T-cell (primary cell): ENCODE results near the gene NAV2. TPM values are rescaled to one million over a fixed set of nuclear protein-coding genes. Genes with fewer than 3 reads are reported as not detected.

Experiments
- ATAC-seq, 4 experiments: fragments of 200-7000 bp in 3 of 4; fragments of 150-1000 bp in 1 of 4; cut with Tn5 transposase; replicated peaks in 1 of 4; 1 replicate in 3 of 4; 2 replicates in 1 of 4; pipeline ENCODE4 v1.10.0; 2021; ENCODE audit warnings: moderate library complexity in 3 of 4, mild to moderate bottlenecking in 2 of 4, moderate number of reproducible peaks in 1 of 4
- CTCF ChIA-PET, 2 donors: fragments of 300-600 bp; sonication (Branson Sonifier 250); formaldehyde crosslinking; loops; one replicate each; lab custom pipeline; 2022; ENCODE audit warnings: antibody characterized with exemption in 2 of 2; lab: Charles Lee
- POLR2A ChIA-PET, 2 donors: fragments of 300-600 bp; sonication (Branson Sonifier 250); formaldehyde crosslinking; loops; one replicate each; lab custom pipeline; 2022; ENCODE audit warnings: antibody characterized with exemption in 2 of 2; lab: Charles Lee
- DNase-seq, 35 experiments: peaks; one replicate each; pipeline versions ENCODE4 v3.0.0 to v3.0.0-alpha.2; 2013 to 2023
- H3K27ac ChIP-seq: one replicate; pipeline ENCODE4 v1.5.1; 2013; ENCODE audit warnings: low read length
- H3K27me3 ChIP-seq, 2 experiments: replicated peaks in 1 of 2; 1 replicate in 1 of 2; 2 replicates in 1 of 2; pipeline versions ENCODE4 v1.6.1 to v1.7.0; 2013; ENCODE audit warnings: low read length in 1 of 2, mixed read lengths in 1 of 2; ENCODE audit not compliant: control insufficient read depth in 2 of 2, insufficient read depth in 2 of 2; ENCODE audit errors: extremely low read depth in 1 of 2
- H3K36me3 ChIP-seq, 2 donors: 1 replicate in 1 of 2; 2 replicates in 1 of 2; pipeline versions ENCODE4 v1.6.1 to v1.7.0; 2013; ENCODE audit warnings: low read length in 1 of 2; ENCODE audit not compliant: control insufficient read depth in 2 of 2, insufficient read depth in 1 of 2; ENCODE audit errors: extremely low read depth in 1 of 2
- H3K4me1 ChIP-seq, 2 experiments: 1 replicate in 1 of 2; 2 replicates in 1 of 2; pipeline versions ENCODE4 v1.6.1 to v1.7.0; 2013; ENCODE audit warnings: low read length in 2 of 2, mixed read lengths in 1 of 2; ENCODE audit not compliant: insufficient read depth in 2 of 2, control insufficient read depth in 1 of 2; ENCODE audit errors: extremely low read depth in 1 of 2
- H3K4me3 ChIP-seq, 2 donors: 1 replicate in 1 of 2; 2 replicates in 1 of 2; pipeline versions ENCODE4 v1.5.1 to v1.7.0; 2013; ENCODE audit warnings: mild to moderate bottlenecking in 2 of 2, low read length in 1 of 2, moderate library complexity in 1 of 2; ENCODE audit not compliant: control insufficient read depth in 1 of 2; ENCODE audit errors: extremely low read depth in 1 of 2
- H3K9me3 ChIP-seq: 2 replicates; pipeline ENCODE4 v1.7.0; 2013
- H3K27ac Mint-ChIP-seq, 2 donors: one replicate each; pipeline ENCODE4 v1.8.0; 2020 to 2021; ENCODE audit warnings: mild to moderate bottlenecking in 2 of 2, mixed read lengths in 2 of 2
- H3K27me3 Mint-ChIP-seq, 2 donors: one replicate each; pipeline ENCODE4 v1.8.0; 2021 to 2022; ENCODE audit warnings: mixed read lengths in 2 of 2
- H3K36me3 Mint-ChIP-seq: one replicate; pipeline ENCODE4 v1.8.0; 2021; ENCODE audit warnings: mixed read lengths
- H3K4me1 Mint-ChIP-seq, 3 donors: one replicate each; pipeline ENCODE4 v1.8.0; 2020 to 2022; ENCODE audit warnings: mixed read lengths in 3 of 3, mild to moderate bottlenecking in 1 of 3
- H3K4me3 Mint-ChIP-seq, 3 donors: one replicate each; pipeline ENCODE4 v1.8.0; 2020 to 2022; ENCODE audit warnings: mild to moderate bottlenecking in 3 of 3, mixed read lengths in 3 of 3, moderate library complexity in 3 of 3
- H3K9me3 Mint-ChIP-seq, 3 donors: one replicate each; pipeline ENCODE4 v1.8.0; 2020 to 2022; ENCODE audit warnings: mixed read lengths in 3 of 3
- WGBS: methylation state at CpG from one replicate; pipeline ENCODE4 v1.1.5; 2013; ENCODE audit warnings: missing lambda C conversion rate; ENCODE audit not compliant: insufficient coverage; 5-methylcytosine and 5-hydroxymethylcytosine counted together
- total RNA-seq, 35 experiments: library from RNA in 6 of 35; stranded (reverse) in 6 of 35; fragments of 120-200 nt in 1 of 35; gene quantifications; one replicate each; pipeline versions ENCODE4 v1.2.1 to v1.2.4 and lab custom pipeline; 2013 to 2026

NAV2 gene
- total RNA-seq, 5 donors from 2014 or later (not counting 1 experiment from before 2014, with no cell fraction given): 0.55 to 3.0 (median 1.8) TPM

DNA sequence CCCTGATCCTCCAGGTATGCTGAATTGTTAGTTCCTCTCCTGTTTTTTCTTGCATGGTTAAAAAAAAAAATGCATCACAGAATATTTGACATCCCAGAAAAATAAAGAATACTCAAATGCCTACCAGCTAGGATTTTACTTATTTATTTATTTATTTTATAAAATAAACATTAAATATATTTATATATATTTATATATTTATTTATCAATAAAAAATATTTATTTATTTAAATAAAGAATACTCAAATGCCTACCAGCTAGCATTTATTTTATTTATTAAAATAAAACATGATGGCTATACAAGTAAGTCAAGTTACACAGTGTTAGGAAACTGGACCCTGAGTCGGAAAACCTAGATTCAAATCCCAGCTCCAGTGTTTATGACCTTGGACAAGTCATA, 164.1 kb downstream of the NAV2 start:
- no peaks in the 10 kb centered on the region for H3K9me3 ChIP-seq
- ChIA-PET CTCF (no interaction called here), POLR2A (no interaction called here)
- Mint-ChIP-seq H3K9me3 (no peaks in the 10 kb centered on the region), H3K4me1 (no peaks in the 10 kb centered on the region), H3K27ac (no peak overlapping the region), H3K27me3 (peaks cover 0 to 8% of the 10 kb centered on the region in 2 donors), H3K4me3 (no peak overlapping the region), H3K36me3 (no peaks in the 10 kb centered on the region)
- no CpG with 5 or more reads among the region's 1 CpG for WGBS
- DNase-seq (no peak), ATAC-seq (no peak)
- no peak overlapping the region for H3K27ac ChIP-seq
- no peak overlapping the region for H3K4me3 ChIP-seq
- H3K27me3 ChIP-seq: peaks cover 0 to 3% of the 10 kb centered on the region in 2 experiments
- H3K4me1 ChIP-seq: no peaks in the 10 kb centered on the region
- no peaks in the 10 kb centered on the region for H3K36me3 ChIP-seq

DNA sequence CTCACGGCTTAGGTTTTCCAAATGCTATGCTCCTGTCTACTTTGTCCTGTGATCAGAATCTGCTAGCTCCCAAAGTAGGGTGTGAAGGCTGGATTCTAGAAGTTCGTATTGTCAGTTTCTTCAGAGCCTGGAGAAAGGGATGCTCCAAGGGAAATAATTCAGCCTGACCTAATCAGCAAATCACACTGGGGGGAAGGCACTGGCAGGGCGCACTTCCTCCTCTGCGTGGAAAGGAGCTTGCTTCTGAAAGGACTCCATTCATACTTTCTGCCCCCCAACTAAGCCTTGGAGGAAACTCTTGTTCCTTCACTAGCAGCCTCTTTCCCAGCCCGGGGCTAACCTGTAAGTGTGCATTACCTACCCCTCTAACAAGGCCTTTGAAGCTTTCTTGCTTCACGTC, 165.9 kb downstream of the NAV2 start:
- Histone ChIP-seq H3K36me3 (no peaks in the 10 kb centered on the region), H3K27me3 (peaks cover 0 to 3% of the 10 kb centered on the region in 2 experiments), H3K4me3 (no peak overlapping the region), H3K4me1 (no peaks in the 10 kb centered on the region), H3K27ac (no peak overlapping the region), H3K9me3 (no peaks in the 10 kb centered on the region)
- ATAC-seq (no peak), DNase-seq (no peak)
- WGBS: 71% methylated on average over 2 of the region's 6 CpGs
- CTCF ChIA-PET: no interaction called here
- Mint-ChIP-seq H3K9me3 (no peaks in the 10 kb centered on the region), H3K4me3 (no peak overlapping the region), H3K27me3 (peaks cover 0 to 5% of the 10 kb centered on the region in 2 donors), H3K36me3 (no peaks in the 10 kb centered on the region), H3K4me1 (no peaks in the 10 kb centered on the region), H3K27ac (no peak overlapping the region)
- POLR2A ChIA-PET: no interaction called here

DNA sequence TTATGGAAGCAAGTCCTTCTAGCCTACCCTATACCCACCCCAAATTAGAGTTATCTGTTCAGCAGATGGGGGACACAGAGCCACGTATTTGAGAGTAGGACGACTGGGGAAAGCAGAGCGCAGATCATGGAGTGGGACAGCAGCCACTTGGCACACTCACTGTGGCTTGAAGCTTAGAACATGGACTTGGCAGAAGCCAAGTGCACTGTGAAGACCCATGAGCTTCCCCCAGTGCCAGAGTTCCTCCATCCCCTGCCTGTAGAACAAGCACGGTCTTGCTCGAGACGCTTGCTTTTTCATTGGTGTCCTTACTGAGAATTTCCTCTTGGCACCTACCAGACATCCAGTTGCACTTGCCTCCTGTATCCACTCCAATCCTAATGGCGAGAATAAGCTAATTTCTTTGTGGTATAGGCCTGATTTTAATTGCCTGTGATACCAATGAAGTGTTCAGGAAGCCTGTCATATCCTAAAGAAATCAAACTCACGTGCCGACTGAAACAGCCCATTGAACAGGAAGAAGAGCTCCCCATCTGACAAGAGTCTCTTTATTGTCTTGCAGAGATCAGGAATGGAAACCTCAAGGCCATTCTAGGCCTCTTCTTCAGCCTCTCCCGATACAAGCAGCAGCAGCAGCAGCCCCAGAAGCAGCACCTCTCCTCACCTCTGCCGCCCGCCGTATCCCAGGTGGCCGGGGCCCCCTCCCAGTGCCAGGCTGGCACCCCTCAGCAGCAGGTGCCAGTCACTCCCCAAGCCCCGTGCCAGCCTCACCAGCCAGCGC, 166.9 kb downstream of the NAV2 start:
- no peak overlapping the region for H3K4me3 Mint-ChIP-seq
- 84% methylated on average over 15 of the region's 16 CpGs for WGBS
- POLR2A ChIA-PET: no interaction called here
- H3K9me3 ChIP-seq: no peaks in the 10 kb centered on the region
- H3K27ac ChIP-seq: no peak overlapping the region
- no peaks in the 10 kb centered on the region for H3K9me3 Mint-ChIP-seq
- CTCF ChIA-PET: interaction anchor here in 1 of 2 donors (0.7 kb wide), 1 partner anchor 1118 kb away, joined by 3 read pairs; no protein-coding TSS in a partner anchor
- DNase-seq (no peak), ATAC-seq (no peak)
- no peak overlapping the region for H3K4me3 ChIP-seq
- H3K36me3 Mint-ChIP-seq: no peaks in the 10 kb centered on the region
- H3K4me1 Mint-ChIP-seq: no peaks in the 10 kb centered on the region
- peaks cover 0 to 3% of the 10 kb centered on the region in 2 experiments for H3K27me3 ChIP-seq
- no peaks in the 10 kb centered on the region for H3K4me1 ChIP-seq
- H3K36me3 ChIP-seq: no peaks in the 10 kb centered on the region
- H3K27me3 Mint-ChIP-seq: peaks cover 0 to 5% of the 10 kb centered on the region in 2 donors
- H3K27ac Mint-ChIP-seq: no peak overlapping the region

DNA sequence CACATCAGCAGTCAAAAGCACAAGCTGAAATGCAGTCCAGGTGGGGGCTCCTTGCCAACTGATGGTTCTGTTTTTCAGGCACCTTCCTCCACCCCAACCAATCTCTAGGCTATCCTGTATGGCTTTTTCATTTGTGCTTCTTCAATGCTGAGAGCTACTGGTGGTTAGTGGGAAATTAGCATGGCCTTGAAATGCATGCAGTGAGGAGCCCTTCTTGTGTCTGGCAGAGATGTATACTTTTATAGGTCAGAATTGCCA, 167.4 kb downstream of the NAV2 start:
- H3K9me3 Mint-ChIP-seq: no peaks in the 10 kb centered on the region
- no peaks in the 10 kb centered on the region for H3K36me3 ChIP-seq
- H3K27me3 ChIP-seq: peaks cover 0 to 3% of the 10 kb centered on the region in 2 experiments
- H3K27ac ChIP-seq: no peak overlapping the region
- DNase-seq: no peak
- no peaks in the 10 kb centered on the region for H3K36me3 Mint-ChIP-seq
- ChIA-PET POLR2A (no interaction called here), CTCF (interaction anchor here in 1 of 2 donors (0.7 kb wide), 1 partner anchor 1118 kb away, joined by 3 read pairs; no protein-coding TSS in a partner anchor)
- H3K4me3 Mint-ChIP-seq: no peak overlapping the region
- ATAC-seq: no peak
- H3K4me1 Mint-ChIP-seq: no peaks in the 10 kb centered on the region
- no peaks in the 10 kb centered on the region for H3K9me3 ChIP-seq
- peaks cover 0 to 5% of the 10 kb centered on the region in 2 donors for H3K27me3 Mint-ChIP-seq
- H3K4me3 ChIP-seq: no peak overlapping the region
- H3K27ac Mint-ChIP-seq: no peak overlapping the region
- no peaks in the 10 kb centered on the region for H3K4me1 ChIP-seq

DNA sequence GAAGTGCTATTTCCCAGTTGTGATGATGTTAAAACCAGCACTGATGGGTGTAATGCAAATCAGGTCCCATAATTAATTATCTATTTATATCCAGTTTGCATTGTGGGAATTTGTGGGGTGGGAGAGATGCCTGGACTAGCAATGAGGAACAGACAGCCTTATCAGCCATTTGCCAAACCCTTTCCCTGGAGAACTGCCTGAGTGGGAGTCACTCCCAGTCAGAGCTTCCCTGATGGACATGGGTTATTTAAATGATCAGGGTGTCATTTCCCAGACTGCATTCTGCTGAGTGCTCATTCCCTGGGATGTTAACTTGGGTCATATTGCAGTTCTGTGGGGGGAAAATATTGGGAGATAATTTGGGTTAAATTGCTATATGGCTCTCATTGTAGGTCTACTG, 168.5 kb downstream of the NAV2 start:
- no peak overlapping the region for H3K27ac ChIP-seq
- H3K4me3 ChIP-seq: no peak overlapping the region
- no peaks in the 10 kb centered on the region for H3K36me3 Mint-ChIP-seq
- no peaks in the 10 kb centered on the region for H3K4me1 ChIP-seq
- H3K27me3 Mint-ChIP-seq: peaks cover 0 to 5% of the 10 kb centered on the region in 2 donors
- H3K9me3 ChIP-seq: no peaks in the 10 kb centered on the region
- H3K4me1 Mint-ChIP-seq: no peaks in the 10 kb centered on the region
- DNase-seq (no peak), ATAC-seq (no peak)
- no peaks in the 10 kb centered on the region for H3K9me3 Mint-ChIP-seq
- H3K36me3 ChIP-seq: no peaks in the 10 kb centered on the region
- CTCF ChIA-PET: no interaction called here
- no peak overlapping the region for H3K4me3 Mint-ChIP-seq
- no peak overlapping the region for H3K27ac Mint-ChIP-seq
- POLR2A ChIA-PET: no interaction called here
- H3K27me3 ChIP-seq: peaks cover 0 to 3% of the 10 kb centered on the region in 2 experiments

DNA sequence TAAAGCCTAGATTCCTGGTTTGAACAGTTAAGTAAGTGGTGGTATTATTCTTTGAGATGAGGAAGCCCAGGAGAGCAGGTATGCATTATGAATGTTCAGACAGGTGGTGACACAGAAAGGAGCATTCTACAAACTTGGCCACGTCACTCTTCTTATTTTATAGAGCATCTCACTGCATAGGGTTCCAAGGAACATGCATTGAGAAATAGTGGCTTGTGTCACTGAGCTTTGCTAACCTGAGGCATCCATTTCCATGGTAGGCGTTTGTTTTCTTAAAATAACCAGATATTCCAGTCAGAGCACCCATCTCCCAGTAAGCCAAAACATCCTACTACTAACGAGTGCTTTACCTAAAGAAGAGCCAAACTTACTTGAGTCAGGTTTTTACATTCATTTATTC, 169.7 kb downstream of the NAV2 start:
- H3K4me1 ChIP-seq: no peaks in the 10 kb centered on the region
- H3K4me3 Mint-ChIP-seq: no peak overlapping the region
- no peak for DNase-seq
- H3K36me3 ChIP-seq: no peaks in the 10 kb centered on the region
- H3K36me3 Mint-ChIP-seq: no peaks in the 10 kb centered on the region
- H3K9me3 ChIP-seq: no peaks in the 10 kb centered on the region
- no peaks in the 10 kb centered on the region for H3K9me3 Mint-ChIP-seq
- no peaks in the 10 kb centered on the region for H3K4me1 Mint-ChIP-seq
- H3K27ac ChIP-seq: no peak overlapping the region
- ChIA-PET POLR2A (no interaction called here), CTCF (no interaction called here)
- peaks cover 0 to 3% of the 10 kb centered on the region in 2 experiments for H3K27me3 ChIP-seq
- H3K27me3 Mint-ChIP-seq: peaks cover 0 to 5% of the 10 kb centered on the region in 2 donors
- H3K4me3 ChIP-seq: no peak overlapping the region
- ATAC-seq: no peak
- WGBS: 79% methylated on average over 3 of the region's 3 CpGs
- H3K27ac Mint-ChIP-seq: no peak overlapping the region

DNA sequence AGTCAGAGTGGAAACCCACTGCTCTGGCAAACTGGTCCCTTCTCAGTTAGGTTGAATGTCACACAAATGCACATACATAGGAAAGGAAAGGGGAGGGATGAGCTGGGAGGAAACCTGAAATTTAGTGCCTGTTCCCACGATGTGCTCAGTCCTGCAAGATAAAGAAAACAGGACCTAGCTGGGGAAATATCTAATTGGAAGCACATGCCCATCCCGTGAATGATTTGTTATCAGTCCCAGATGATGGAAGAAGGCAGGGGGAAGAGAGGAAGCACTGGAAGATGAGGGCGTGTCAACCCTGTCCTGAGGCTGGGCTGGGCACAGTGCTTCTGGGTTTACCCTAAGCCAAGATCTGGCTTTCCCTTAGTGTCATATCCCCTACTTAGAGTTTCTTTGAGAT, 173.9 kb downstream of the NAV2 start:
- H3K9me3 Mint-ChIP-seq: no peaks in the 10 kb centered on the region
- POLR2A ChIA-PET: no interaction called here

More for the DNA sequence above, 173.9 kb downstream of the NAV2 start:
- Mint-ChIP-seq H3K36me3 (no peaks in the 10 kb centered on the region), H3K4me3 (no peak overlapping the region), H3K27ac (no peak overlapping the region), H3K27me3 (no peaks in the 10 kb centered on the region), H3K4me1 (no peaks in the 10 kb centered on the region)
- Histone ChIP-seq H3K27me3 (no peaks in the 10 kb centered on the region), H3K36me3 (no peaks in the 10 kb centered on the region), H3K9me3 (no peaks in the 10 kb centered on the region), H3K27ac (no peak overlapping the region), H3K4me3 (no peak overlapping the region), H3K4me1 (no peaks in the 10 kb centered on the region)
- WGBS: 57% methylated on average over 1 of the region's 3 CpGs
- ATAC-seq (no peak), DNase-seq (no peak)
- CTCF ChIA-PET: no interaction called here
